H9 (cell line): Measurements from ENCODE around the gene NFATC4. TPM values are rescaled to one million over a fixed set of nuclear protein-coding genes. Genes with fewer than 3 reads are reported as not detected.

Experiments
- DNase-seq: peaks from one replicate; pipeline ENCODE4 v3.0.0-alpha.2; 2017
- H2AFZ ChIP-seq: one replicate; pipeline ENCODE4 v1.6.1; 2013; ENCODE audit warnings: mild to moderate bottlenecking, low read length, control low read depth, moderate library complexity
- H2AK5ac ChIP-seq: 2 replicates; pipeline ENCODE4 v1.6.1; 2013; ENCODE audit warnings: low read length, control low read depth, mixed read lengths; ENCODE audit not compliant: insufficient read length
- H2BK120ac ChIP-seq: one replicate; pipeline ENCODE4 v1.6.1; 2013; ENCODE audit warnings: low read depth, mild to moderate bottlenecking, low read length, control low read depth, inconsistent platforms; ENCODE audit not compliant: poor library complexity, severe bottlenecking
- H2BK12ac ChIP-seq: 2 replicates; pipeline ENCODE4 v1.6.1; 2013; ENCODE audit warnings: low read length, control low read depth, mixed read lengths, low read depth; ENCODE audit not compliant: insufficient read length
- H2BK15ac ChIP-seq: 2 replicates; pipeline ENCODE4 v1.6.1; 2013; ENCODE audit warnings: low read depth, low read length, control low read depth
- H2BK20ac ChIP-seq: one replicate; pipeline ENCODE4 v1.6.1; 2013; ENCODE audit warnings: low read depth, mild to moderate bottlenecking, low read length, control low read depth, inconsistent platforms; ENCODE audit not compliant: poor library complexity, severe bottlenecking
- H2BK5ac ChIP-seq: 2 replicates; pipeline ENCODE4 v1.6.1; 2013; ENCODE audit warnings: low read length, control low read depth, mixed read lengths; ENCODE audit not compliant: insufficient read length
- H3K14ac ChIP-seq: 2 replicates; pipeline ENCODE4 v1.6.1; 2013; ENCODE audit warnings: low read length, control low read depth; ENCODE audit not compliant: insufficient read depth
- H3K18ac ChIP-seq: 2 replicates; pipeline ENCODE4 v1.6.1; 2013; ENCODE audit warnings: low read depth, mild to moderate bottlenecking, mixed read lengths, low read length, control low read depth; ENCODE audit not compliant: insufficient read length
- H3K23ac ChIP-seq: 2 replicates; pipeline ENCODE4 v1.6.1; 2013; ENCODE audit warnings: low read length, control low read depth, mixed read lengths, low read depth; ENCODE audit not compliant: insufficient read length
- H3K23me2 ChIP-seq: 2 replicates; pipeline ENCODE4 v1.6.1; 2013; ENCODE audit warnings: low read depth, mild to moderate bottlenecking, mixed read lengths, low read length, control low read depth; ENCODE audit not compliant: insufficient read length, poor library complexity, severe bottlenecking
- H3K27ac ChIP-seq: 2 replicates; pipeline ENCODE4 v1.5.1; 2013; ENCODE audit warnings: low read length, control low read depth, mixed read lengths, low read depth; ENCODE audit not compliant: insufficient read length
- H3K27me3 ChIP-seq: 2 replicates; pipeline ENCODE4 v1.6.1; 2013; ENCODE audit warnings: low read length, control low read depth, inconsistent platforms; ENCODE audit not compliant: insufficient read depth
- H3K4ac ChIP-seq: 2 replicates; pipeline ENCODE4 v1.6.1; 2013; ENCODE audit warnings: low read depth, mild to moderate bottlenecking, control low read depth, inconsistent platforms, low read length, moderate library complexity
- H3K4me1 ChIP-seq: 2 replicates; pipeline ENCODE4 v1.6.1; 2013; ENCODE audit warnings: low read length, control low read depth, inconsistent platforms; ENCODE audit not compliant: insufficient read depth
- H3K4me2 ChIP-seq: 2 replicates; pipeline ENCODE4 v1.6.1; 2013; ENCODE audit warnings: low read length, control low read depth, mixed read lengths; ENCODE audit not compliant: insufficient read length, insufficient read depth
- H3K56ac ChIP-seq: 2 replicates; pipeline ENCODE4 v1.6.1; 2013; ENCODE audit warnings: low read depth, mild to moderate bottlenecking, mixed read lengths, low read length, control low read depth; ENCODE audit not compliant: insufficient read length
- H3K79me1 ChIP-seq: 2 replicates; pipeline ENCODE4 v1.6.1; 2013; ENCODE audit warnings: low read depth, mild to moderate bottlenecking, moderate library complexity, low read length, control low read depth, inconsistent platforms; ENCODE audit not compliant: insufficient read depth, poor library complexity, severe bottlenecking
- H3K79me2 ChIP-seq: 2 replicates; pipeline ENCODE4 v1.6.1; 2013; ENCODE audit warnings: low read length, control low read depth, inconsistent platforms; ENCODE audit not compliant: insufficient read depth
- H3K9ac ChIP-seq: 2 replicates; pipeline ENCODE4 v1.6.1; 2013; ENCODE audit warnings: low read length, control low read depth, mixed read lengths; ENCODE audit not compliant: insufficient read length; ENCODE audit errors: extremely low read depth
- H3K9me3 ChIP-seq: one replicate; pipeline ENCODE4 v1.6.1; 2013; ENCODE audit warnings: low read depth, low read length, inconsistent platforms; ENCODE audit not compliant: control insufficient read depth
- H3T11ph ChIP-seq: one replicate; pipeline ENCODE4 v1.6.1; 2013; ENCODE audit warnings: mild to moderate bottlenecking, low read length, control low read depth, inconsistent platforms
- H4K20me1 ChIP-seq: one replicate; pipeline ENCODE4 v1.6.1; 2013; ENCODE audit not compliant: control insufficient read depth, insufficient read length, insufficient read depth
- H4K5ac ChIP-seq: 2 replicates; pipeline ENCODE4 v1.6.1; 2013; ENCODE audit warnings: low read depth, mild to moderate bottlenecking, mixed read lengths, low read length, control low read depth; ENCODE audit not compliant: insufficient read length
- H4K8ac ChIP-seq: replicated peaks from 2 replicates; pipeline ENCODE4 v1.6.1; 2013; ENCODE audit warnings: low read length, control low read depth, mixed read lengths, low read depth; ENCODE audit not compliant: insufficient read length
- H4K91ac ChIP-seq: 2 replicates; pipeline ENCODE4 v1.6.1; 2013; ENCODE audit warnings: low read depth, mild to moderate bottlenecking, moderate library complexity, mixed read lengths, low read length, control low read depth; ENCODE audit not compliant: insufficient read length
- H3K27ac Mint-ChIP-seq, 3 experiments: 2 replicates in 2 of 3; 3 replicates in 1 of 3; pipeline ENCODE4 v1.8.0; 2020 to 2021; ENCODE audit warnings: mixed read lengths in 3 of 3, mild to moderate bottlenecking in 1 of 3, moderate library complexity in 1 of 3
- H3K27me3 Mint-ChIP-seq: 2 replicates; pipeline ENCODE4 v1.8.0; 2021; ENCODE audit warnings: low read depth, mild to moderate bottlenecking, moderate library complexity, mixed read lengths
- H3K36me3 Mint-ChIP-seq, 3 experiments: 2 replicates in 2 of 3; 3 replicates in 1 of 3; pipeline ENCODE4 v1.8.0; 2020 to 2021; ENCODE audit warnings: low read depth in 3 of 3, mixed read lengths in 3 of 3; ENCODE audit not compliant: insufficient read depth in 1 of 3
- H3K4me1 Mint-ChIP-seq, 2 experiments: 2 replicates each; pipeline ENCODE4 v1.8.0; 2020; ENCODE audit warnings: mixed read lengths in 2 of 2
- H3K4me3 Mint-ChIP-seq, 2 experiments: 2 replicates in 1 of 2; 3 replicates in 1 of 2; pipeline ENCODE4 v1.8.0; 2020 to 2021; ENCODE audit warnings: mild to moderate bottlenecking in 2 of 2, mixed read lengths in 2 of 2, moderate library complexity in 1 of 2
- H3K9me3 Mint-ChIP-seq, 2 experiments: 2 replicates in 1 of 2; 3 replicates in 1 of 2; pipeline ENCODE4 v1.8.0; 2020; ENCODE audit warnings: mild to moderate bottlenecking in 2 of 2, mixed read lengths in 2 of 2, moderate library complexity in 1 of 2
- WGBS: extraction: QIAGEN DNeasy Blood & Tissue Kit; methylation state at CpG from one replicate; pipeline ENCODE4 v1.1.7; 2013; ENCODE audit warnings: missing lambda C conversion rate, low lambda C conversion rate, mixed read lengths; ENCODE audit not compliant: insufficient read length; ENCODE audit errors: extremely low coverage; 5-methylcytosine and 5-hydroxymethylcytosine counted together
- total RNA-seq: library from RNA; stranded (reverse); gene quantifications from 2 replicates; pipeline ENCODE4 v1.2.1, GENCODE V29; 2021
- TF ChIP-seq, protein P1 (sequence below): fragments of 200-600 bp; sonication (generic); conservative IDR thresholded peaks from 3 replicates; pipeline ENCODE4 v1.8.0; 2021; ENCODE audit warnings: antibody characterized with exemption, mild to moderate bottlenecking

Gene NFATC4
- total RNA-seq, 1 experiment from 2014 or later: 46.4 TPM

DNA sequence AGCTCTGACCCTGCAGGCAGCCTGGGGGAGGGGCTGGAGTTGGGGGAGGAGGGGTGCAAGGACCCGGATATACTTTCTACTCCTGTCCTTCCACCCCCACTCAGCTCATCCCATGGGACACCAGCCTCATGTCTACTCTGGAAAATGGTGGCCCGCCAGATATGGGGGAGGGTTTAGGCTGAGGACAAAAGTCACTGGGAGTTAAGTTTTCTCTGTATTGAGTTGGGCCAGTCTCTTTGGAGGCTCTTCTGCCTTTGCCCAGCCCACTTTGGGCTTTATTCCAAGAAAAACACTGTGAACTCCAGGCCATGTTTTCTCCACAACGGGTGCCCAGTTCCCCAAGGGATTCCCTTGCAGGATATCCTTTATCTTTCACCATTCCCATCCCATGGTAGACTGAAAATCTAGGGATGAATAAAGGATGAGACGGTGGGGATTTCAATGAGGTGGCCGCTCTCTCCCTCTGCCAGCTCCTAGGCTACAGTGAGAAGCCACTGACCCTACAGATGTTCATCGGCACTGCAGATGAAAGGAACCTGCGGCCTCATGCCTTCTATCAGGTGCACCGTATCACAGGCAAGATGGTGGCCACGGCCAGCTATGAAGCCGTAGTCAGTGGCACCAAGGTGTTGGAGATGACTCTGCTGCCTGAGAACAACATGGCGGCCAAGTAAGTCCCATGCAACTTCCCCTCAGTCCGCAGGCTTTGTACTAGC is 4.9 kb downstream of the NFATC4 start:
- no peak overlapping the region for H4K5ac ChIP-seq
- Mint-ChIP-seq H3K36me3 (peaks cover 8 to 41% (median 23%) of the 10 kb centered on the region in 3 experiments), H3K9me3 (no peaks in the 10 kb centered on the region), H3K4me1 (peaks cover 25 to 30% of the 10 kb centered on the region in 2 experiments), H3K27ac (no peak overlapping the region), H3K27me3 (peaks cover 5% of the 10 kb centered on the region; the same call in 1 of the 2 replicates), H3K4me3 (no peak overlapping the region)
- no peak for DNase-seq
- H2AFZ ChIP-seq: no peak overlapping the region
- no peak overlapping the region for H3K4me2 ChIP-seq
- no peak overlapping the region for H2BK20ac ChIP-seq
- H3K79me2 ChIP-seq: no peaks in the 10 kb centered on the region
- H3T11ph ChIP-seq: no peak overlapping the region
- no peaks in the 10 kb centered on the region for H3K9me3 ChIP-seq
- no CpG with 5 or more reads among the region's 12 CpGs for WGBS
- no peak overlapping the region for H4K91ac ChIP-seq
- H2AK5ac ChIP-seq: no peak overlapping the region
- no peak overlapping the region for H2BK5ac ChIP-seq
- H3K18ac ChIP-seq: no peak overlapping the region
- H3K79me1 ChIP-seq: no peaks in the 10 kb centered on the region
- no peaks in the 10 kb centered on the region; the same call in 1 of the 2 replicates for H3K4me1 ChIP-seq
- H3K27me3 ChIP-seq: no peaks in the 10 kb centered on the region
- H3K4ac ChIP-seq: no peak overlapping the region
- H4K20me1 ChIP-seq: no peaks in the 10 kb centered on the region
- no peak overlapping the region for H4K8ac ChIP-seq
- no peak overlapping the region for H3K56ac ChIP-seq
- no peak overlapping the region for H2BK12ac ChIP-seq
- H3K14ac ChIP-seq: no peak overlapping the region
- TF ChIP-seq, protein P1, sequence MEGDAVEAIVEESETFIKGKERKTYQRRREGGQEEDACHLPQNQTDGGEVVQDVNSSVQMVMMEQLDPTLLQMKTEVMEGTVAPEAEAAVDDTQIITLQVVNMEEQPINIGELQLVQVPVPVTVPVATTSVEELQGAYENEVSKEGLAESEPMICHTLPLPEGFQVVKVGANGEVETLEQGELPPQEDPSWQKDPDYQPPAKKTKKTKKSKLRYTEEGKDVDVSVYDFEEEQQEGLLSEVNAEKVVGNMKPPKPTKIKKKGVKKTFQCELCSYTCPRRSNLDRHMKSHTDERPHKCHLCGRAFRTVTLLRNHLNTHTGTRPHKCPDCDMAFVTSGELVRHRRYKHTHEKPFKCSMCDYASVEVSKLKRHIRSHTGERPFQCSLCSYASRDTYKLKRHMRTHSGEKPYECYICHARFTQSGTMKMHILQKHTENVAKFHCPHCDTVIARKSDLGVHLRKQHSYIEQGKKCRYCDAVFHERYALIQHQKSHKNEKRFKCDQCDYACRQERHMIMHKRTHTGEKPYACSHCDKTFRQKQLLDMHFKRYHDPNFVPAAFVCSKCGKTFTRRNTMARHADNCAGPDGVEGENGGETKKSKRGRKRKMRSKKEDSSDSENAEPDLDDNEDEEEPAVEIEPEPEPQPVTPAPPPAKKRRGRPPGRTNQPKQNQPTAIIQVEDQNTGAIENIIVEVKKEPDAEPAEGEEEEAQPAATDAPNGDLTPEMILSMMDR: no peak
- H2BK120ac ChIP-seq: no peak overlapping the region
- H3K9ac ChIP-seq: no peak overlapping the region
- no peak overlapping the region for H2BK15ac ChIP-seq
- no peak overlapping the region for H3K23ac ChIP-seq
- no peak overlapping the region for H3K27ac ChIP-seq
- peaks cover 9% of the 10 kb centered on the region for H3K23me2 ChIP-seq
